GM12875 (cell line): Measurements from ENCODE around the gene SGCD.

Experiments
- H3K4me3 ChIP-seq: one replicate; pipeline ENCODE4 v1.5.1; 2011; ENCODE audit warnings: low read depth, low read length, control low read depth
- TF ChIP-seq, protein P1 (sequence below): IDR thresholded peaks from 2 replicates; pipeline ENCODE4 v1.5.1; 2011; ENCODE audit warnings: low read depth, mild to moderate bottlenecking, control low read depth, inconsistent platforms, low read length, moderate library complexity, borderline replicate concordance; ENCODE audit not compliant: insufficient read depth

The SGCD gene

GRCh38 chr5:156446526-156446925 lies 119.6 kb downstream of the SGCD start:
- no peak overlapping the region for H3K4me3 ChIP-seq
- TF ChIP-seq, protein P1, sequence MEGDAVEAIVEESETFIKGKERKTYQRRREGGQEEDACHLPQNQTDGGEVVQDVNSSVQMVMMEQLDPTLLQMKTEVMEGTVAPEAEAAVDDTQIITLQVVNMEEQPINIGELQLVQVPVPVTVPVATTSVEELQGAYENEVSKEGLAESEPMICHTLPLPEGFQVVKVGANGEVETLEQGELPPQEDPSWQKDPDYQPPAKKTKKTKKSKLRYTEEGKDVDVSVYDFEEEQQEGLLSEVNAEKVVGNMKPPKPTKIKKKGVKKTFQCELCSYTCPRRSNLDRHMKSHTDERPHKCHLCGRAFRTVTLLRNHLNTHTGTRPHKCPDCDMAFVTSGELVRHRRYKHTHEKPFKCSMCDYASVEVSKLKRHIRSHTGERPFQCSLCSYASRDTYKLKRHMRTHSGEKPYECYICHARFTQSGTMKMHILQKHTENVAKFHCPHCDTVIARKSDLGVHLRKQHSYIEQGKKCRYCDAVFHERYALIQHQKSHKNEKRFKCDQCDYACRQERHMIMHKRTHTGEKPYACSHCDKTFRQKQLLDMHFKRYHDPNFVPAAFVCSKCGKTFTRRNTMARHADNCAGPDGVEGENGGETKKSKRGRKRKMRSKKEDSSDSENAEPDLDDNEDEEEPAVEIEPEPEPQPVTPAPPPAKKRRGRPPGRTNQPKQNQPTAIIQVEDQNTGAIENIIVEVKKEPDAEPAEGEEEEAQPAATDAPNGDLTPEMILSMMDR: no peak

DNA sequence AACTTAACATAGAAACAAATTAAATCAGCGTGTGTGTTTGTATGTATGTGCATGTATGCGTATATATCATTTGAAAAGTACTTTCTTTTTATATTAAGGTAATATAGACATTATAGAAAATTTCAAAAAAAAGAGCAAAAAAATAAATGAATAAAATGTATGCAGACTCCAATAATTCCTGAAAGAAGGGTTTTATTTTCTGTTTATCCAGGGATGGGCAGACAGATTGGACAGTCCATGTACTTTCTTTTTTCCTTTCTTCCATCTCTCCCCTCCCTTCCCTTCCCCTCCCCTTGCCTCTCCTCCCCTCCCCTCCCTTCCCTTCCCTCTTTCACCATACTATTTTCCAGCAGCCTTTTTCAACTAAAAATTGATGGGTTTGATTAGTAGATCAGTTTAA lies 123.8 kb downstream of the SGCD start:
- TF ChIP-seq, protein P1: no peak

DNA sequence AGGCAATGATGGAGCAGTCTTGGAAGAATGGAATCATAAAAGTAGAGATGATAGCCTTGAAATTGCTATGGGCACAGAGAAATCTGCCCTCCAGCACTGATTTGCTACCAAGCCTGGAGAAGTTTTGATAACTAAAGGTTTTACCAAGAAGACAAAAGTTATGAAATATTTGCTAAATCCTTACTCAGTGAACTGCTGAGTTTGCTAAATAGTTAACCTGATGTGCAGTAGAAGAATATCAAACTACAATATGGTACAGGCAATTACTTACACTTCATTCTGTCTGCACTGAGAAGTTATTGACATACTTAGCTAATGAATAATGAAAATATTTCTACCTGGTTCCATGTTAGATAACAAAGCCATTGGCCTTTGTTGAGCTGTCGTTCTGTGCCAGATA lies 124.5 kb downstream of the SGCD start:
- TF ChIP-seq, protein P1: no peak
- H3K4me3 ChIP-seq: no peak overlapping the region

More for the DNA sequence above, 123.8 kb downstream of the SGCD start:
- no peak overlapping the region for H3K4me3 ChIP-seq

GRCh38 chr5:156456857-156457256 lies 129.9 kb downstream of the SGCD start:
- TF ChIP-seq, protein P1: no peak

DNA sequence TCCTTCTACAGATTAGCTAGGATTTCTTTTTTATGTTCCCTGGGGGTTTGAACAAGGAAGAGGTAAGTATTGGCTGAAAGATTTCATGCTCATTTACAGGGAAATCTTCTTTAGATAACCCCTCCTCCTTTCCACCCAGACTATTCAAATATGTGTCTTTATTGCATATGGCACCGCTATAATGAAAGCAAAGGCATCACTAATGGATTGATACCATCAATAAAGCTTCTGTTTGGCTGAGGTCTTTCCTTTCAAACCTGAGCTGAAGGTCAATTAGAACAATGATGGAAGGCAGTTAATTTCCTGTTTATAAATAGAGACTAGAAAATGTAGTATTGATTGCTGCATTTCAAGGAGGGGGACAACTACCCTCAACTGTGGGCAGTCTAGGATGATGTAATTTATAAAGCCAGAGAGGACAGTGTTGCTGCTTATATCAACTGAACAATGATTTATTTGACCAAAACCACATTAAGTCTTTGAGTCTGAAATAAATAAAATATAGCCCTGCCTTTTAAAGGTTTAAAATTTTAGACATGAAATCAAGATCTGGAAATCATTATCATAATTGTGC lies 132.9 kb downstream of the SGCD start:
- TF ChIP-seq, protein P1: no peak
- H3K4me3 ChIP-seq: no peak overlapping the region

More at GRCh38 chr5:156456857-156457256, 129.9 kb downstream of the SGCD start:
- no peak overlapping the region for H3K4me3 ChIP-seq

DNA sequence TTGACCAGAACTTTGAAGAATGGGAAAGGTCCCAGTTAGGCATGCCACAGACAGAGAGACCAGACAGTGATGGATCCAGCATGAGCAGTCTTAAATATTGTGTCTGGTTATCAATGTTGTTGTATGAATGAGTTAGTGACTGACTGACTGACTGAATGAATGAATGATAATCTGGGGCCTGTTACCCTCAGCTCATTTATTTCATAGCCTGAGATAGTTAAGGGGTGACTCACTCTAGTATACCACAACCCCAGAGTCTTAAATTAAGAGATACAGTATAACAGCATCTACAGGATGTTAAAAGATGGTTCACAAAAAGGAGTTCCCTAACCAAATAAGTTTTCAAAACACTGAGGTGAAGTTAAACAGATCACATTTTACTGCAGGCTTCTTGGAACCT lies 133.5 kb downstream of the SGCD start:
- H3K4me3 ChIP-seq: no peak overlapping the region
- TF ChIP-seq, protein P1: no peak

- H3K4me3 ChIP-seq: no peak overlapping the region
- TF ChIP-seq, protein P1: no peak
These were observed 139.9 kb downstream of the SGCD start for GRCh38 chr5:156466871-156467270.
